Brain pericyte (primary cell): Measurements from ENCODE around the gene STIM2.

Experiments
- DNase-seq: peaks from one replicate; pipeline ENCODE4 v3.0.0-alpha.2; 2012; ENCODE audit warnings: low read depth, low spot score

Gene STIM2

DNA sequence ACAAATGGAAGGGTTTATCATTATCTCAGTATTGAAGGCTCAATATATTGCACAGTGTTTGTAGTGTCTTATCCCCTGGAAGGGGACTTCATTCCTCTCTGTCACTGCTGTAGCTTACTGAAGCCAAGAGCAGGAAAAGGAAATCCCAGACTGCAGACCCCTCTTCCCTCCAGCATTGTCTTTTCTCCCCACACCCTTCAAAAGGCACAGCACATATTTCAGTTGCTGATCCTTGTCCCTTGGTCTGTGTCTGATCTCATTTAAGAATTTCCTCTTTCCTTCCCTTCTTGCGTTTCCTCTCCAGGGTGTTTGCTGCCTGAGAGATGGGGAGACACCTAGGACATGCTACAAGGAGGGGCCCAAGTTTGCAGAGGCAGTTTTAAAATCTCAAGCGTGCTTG, 40.1 kb downstream of the STIM2 start:
- no peak for DNase-seq

DNA sequence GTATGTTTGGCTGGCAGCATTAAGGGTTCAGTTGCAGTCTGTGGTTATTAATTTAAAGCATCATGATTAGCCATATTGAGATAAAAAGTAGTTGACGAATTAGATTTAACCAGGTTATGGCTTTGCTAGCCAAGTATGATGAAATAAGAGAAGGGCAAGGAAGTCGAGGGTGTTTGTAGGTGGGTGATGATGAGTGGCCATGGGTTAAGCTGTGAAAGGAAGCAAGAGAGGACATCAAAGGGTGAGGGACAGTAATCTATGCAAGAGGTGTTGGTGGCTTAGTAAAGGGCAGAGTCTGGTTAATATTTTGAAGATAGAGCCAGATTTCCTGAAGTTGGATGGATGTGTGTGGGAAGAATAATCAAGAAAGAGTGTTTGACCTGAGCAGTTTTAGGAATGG, 44.5 kb downstream of the STIM2 start:
- DNase-seq: no peak

DNA sequence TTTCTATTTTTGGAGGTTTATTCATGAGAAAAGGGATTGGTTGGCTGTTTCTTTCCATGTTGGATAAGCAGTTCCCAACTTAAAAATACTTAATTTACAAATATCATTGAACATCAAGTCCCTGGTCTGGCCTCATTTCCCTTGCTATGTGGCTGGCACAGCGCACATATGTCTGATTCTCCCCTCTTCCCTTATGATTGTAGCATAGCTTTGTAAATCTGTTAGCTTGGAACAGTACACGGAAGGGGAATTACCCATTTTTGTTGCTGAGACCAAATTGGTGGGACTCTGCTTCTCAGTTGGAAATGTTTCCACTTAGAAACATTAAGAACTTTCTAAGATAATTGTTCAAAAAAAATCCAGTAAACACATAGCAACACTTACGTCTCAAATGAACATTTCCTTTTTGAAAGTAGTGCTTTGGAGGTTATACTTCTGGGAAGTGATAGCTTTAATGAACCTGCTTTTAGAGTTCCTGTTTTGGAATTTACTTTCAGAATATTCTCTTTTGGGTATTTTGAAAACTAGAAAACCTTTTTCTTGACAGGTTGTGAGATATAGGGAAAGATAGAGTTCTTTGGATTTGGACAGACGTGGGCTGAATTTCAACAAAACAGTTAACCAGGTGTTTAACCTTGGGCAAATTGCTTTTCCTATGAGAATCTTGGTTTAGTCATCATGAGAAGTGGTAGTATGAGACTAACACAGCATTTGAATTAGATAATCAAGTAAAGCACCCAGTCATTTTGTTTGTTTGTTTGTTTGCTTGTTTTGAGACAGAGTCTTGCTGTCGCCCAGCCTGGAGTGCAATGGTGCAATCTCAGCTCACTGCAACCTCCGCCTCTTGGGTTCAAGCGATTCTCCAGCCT, 47.3 kb downstream of the STIM2 start:
- DNase-seq: no peak

DNA sequence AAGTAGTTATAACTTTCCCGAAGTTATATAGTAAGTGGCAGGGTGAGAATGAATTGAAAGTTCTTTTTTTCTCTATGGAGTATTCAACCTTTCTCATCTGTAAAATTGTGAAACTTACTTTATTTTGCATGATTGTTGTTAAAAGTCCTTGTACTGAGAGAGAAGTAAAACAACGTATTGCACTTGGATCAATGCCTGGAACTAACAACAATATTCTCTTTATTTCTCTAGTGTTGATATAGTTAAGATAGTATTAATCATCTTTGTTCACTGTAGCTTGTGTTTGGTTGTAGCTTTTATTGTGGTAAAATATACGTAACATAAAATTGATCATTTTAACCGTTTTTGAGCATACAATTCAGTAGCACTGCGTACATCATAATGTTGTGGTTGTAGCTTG, 48.7 kb downstream of the STIM2 start:
- DNase-seq: peak; percentile 20

DNA sequence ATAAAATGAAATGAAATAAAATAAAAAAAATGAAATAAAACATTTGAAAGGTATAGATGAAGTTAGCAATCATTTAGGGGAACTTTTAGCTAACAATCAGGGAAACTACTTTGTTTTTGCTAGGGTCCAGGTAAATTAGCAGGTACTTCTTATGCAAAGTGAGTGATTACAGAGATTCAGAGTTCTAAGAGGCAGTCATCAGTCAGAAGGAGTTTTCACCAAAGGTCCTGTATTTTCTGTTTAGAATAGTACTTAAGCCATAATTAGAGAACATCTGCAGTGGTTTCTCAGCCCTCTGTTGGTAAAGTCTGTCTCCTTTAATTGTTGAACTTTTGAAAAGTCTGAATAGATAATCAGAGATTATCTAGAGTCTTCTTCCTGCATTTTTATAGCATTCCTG, 50.6 kb downstream of the STIM2 start:
- DNase-seq: no peak

DNA sequence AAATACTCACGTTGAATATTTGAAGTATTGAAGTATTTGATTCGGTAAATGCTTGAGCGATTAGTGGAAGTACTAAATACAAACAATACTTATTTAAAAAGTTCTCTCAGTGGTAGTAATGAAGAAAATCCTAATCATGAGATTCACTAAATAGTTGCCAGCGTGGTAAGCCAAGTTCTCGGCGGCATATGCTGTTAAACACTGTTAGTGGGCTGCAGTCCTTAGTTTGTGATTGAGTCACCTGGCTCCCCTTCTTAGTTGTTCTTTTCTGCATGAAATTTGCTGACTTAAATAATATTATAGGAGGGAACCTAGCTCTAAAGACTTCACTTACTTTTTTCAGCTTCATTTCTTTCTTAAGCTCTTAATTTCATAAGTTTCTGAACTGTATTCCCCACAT, 51.4 kb downstream of the STIM2 start:
- DNase-seq: no peak

DNA sequence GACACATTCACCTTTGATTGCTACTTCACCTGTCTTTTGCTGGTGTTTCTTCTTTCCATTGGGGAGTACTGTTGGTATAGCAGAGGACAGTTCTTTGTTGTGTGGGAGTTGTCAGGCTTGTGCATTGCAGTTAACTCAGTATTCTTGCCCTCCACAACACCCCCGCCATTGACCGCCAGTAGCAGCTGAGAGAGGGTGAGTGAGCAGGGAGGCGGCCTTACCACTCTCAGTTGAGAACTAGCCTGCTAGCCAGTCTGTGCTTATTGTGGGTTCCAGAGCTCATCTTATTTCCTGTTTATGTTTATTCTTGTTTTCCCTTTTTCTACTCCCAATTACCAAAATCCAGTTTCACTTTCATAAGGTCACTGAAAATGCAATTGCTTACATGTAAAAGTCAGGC, 52.2 kb downstream of the STIM2 start:
- DNase-seq: no peak

DNA sequence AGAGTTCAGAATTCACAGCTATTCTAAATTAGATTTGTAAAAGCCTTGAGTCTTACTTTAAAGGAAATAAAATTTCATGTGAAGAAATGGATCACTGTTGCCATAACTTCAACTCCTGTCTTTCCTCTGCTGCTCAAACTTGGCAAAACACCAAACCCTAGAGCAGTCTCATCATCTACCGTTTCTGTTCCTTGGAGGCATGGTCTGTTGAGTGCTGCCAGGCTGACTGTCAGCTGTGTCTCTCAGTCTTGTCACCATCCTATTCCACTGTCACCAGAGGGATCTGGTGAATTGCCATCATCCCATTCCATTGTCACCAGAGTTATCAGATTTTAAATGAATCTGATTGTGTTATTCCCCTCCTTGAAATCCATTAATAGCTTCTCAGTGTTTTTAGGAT, 55.6 kb downstream of the STIM2 start:
- DNase-seq: no peak

DNA sequence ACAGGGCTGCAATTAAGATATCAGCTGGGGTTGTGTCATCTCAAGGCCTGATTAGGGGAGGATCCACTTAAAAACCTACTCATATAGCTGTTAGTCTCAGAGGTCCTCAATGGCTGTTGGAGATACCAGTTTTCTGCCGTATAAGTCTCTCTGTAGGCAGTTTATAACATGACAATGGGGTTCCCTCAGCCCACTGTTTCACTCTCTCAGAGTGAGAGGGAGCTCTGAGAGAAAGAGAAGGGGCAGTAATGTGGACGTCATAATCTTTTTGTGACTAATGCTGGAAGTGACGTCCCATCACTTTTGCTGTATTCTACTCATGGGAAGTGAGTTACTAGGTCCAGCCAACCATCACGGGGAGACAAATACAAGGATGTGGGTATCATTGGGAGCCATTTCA, 70.3 kb downstream of the STIM2 start:
- no peak for DNase-seq

DNA sequence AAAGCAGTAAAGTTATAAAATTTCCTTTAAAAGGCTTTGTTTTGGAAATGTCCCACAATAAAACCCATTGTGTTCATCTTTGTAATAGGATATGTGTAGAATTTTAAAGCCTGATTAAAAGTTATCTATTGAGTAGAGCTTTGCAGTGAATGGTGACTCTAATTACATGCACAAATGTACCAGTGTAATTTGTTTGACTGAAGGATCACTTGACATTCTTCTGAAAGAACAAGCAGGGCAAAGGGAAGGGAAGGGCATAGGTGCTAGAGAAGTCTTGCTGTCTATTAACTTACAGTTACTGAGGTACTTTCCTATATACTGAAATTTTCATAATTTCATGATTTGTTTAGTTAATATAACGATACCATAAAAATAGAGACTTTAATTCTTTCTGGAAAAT, 70.8 kb downstream of the STIM2 start:
- DNase-seq: no peak

DNA sequence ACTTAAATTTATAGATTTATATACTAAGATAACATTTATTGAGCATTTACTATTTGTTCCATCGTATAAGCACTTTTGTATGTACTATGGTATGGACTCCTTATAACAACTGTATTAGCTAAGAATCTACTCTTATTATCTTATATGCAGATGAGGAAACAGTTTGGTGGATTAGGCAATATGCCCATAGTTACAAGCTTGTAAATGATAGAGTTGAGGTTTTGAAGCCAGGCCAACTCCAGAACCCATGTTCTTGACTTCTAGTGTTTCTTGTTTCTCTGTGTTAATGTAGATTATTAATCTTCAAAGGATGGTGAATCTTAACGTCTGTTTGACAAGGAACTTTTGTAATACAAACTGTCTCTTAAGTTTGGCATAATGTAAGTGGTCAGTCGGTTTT, 71.3 kb downstream of the STIM2 start:
- DNase-seq: no peak

DNA sequence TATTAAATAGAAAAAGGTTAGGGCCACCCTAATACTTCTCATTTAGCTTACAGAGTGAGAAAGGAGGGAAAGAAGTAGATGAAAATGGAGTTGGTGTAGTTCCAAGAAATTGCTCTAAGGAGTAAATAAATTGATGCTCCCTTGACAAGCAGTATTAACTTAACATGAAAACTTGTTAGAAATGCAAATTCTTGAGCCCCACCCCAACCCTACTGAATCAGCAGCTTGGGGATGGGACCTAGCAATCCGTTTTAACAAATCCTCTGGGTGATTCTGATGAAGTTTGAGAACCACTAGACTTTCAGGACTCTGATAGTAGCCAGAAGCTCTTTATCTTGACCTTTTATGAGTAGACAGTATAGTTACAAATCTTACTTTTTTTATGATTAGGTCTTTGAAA, 74.8 kb downstream of the STIM2 start:
- no peak for DNase-seq

DNA sequence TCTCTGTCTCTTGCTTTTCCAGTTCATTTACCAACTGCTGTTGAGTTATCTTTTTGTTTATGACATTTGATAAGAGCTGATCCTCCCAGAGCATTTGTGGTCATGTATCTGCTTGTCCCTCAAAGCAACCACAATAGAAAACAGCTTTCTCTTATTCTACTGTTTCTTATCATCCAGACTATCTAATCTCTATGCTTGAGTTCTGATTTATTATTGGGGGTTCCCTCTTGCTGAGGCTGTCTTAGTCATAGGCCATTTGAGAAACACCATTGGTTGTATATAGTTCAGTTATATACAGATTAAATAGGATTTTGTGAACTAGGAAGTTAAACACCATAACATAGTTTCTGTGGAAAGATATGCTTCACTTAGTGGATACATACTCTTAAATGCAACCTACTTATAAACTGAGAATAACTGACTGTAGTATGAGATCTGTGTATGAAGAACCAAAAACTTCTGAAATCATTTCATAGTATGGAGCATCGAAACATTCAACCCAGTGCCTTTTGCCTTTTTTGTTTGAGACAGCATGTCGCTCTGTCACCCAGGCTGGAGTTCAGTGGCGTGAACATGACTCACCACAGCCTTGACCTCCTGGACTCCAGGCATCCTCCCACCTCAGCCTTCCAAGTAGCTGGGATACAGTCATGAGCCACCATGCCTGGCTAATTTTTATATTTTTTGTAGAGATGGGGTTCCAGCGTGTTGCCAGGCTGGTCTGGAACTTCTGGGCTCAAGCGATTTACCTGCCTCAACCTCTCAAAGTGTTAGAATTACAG, 75.8 kb downstream of the STIM2 start:
- DNase-seq: no peak

DNA sequence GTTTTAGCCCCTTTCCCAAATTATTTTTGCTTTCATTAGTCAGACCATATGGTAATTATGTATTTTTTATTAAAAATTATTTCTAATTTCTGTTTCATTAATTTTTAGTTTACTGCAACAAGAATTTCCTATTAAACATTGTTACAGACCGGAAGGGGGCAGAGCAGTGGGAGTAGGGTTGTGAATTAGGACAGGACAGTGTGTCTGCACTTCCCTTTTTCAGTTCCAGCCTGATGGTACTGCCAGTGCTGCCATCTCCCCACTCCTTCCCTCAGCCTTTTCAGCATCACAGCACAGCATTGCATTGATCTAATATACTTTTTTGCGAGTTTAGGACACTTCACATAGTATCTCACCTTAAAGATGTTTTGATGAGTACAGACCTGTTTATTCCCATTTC, 76.5 kb downstream of the STIM2 start:
- DNase-seq: no peak

DNA sequence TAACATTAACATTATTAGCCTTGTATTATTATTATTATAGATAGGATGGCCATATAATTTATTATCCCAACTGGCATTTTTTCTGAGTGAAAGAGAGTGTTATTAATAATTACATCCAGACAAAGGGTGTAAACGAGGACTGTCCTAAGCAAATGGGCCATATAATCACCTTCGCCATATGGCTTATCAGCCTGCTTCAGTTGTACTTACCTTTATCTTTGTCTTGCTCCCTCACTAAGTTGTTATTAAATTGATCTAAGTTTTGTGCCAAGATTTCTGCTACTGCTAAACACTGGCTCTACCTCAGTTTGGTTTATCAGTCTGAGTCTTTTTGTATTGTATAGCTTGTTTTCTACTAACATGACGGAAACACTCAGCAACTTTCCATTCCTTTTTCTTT, 76.9 kb downstream of the STIM2 start:
- DNase-seq: no peak

DNA sequence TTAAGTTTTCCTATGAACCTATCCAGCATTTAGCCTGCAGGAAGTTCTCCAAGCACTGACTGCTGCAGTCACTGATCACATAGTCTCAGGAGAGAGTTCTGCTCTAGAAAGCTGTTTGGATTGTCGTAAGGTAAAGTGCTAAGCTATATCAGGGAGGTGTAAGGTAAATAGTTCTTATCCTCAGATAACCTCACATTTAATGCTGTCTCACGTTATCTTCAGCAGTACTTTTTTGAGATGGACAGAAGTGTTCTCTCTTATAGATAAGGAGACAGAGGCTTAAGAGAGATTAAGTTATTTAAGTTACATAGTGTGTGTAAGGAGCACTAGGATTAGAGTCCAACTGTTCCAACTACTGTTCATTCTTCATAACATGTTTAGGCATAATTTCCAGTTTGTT, 77.9 kb downstream of the STIM2 start:
- DNase-seq: no peak

DNA sequence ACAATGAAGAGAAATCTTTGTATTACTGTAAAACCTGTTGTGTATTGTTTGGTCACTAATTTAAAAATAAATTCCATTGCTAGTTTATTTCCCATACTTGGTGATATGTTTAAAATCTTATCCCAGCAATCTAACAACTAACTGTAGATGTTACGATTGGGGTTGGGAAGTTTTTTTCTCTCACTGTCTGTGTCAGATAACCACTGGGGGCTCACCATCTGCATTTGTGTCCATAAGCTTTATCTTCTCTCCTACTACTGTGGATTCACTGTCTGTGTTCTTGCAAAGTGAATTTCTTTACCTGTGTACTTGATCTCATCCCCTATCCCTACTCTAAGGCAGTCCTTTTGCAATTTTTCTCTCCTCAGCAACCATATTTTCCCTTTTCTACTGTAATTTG, 81.3 kb downstream of the STIM2 start:
- DNase-seq: no peak

DNA sequence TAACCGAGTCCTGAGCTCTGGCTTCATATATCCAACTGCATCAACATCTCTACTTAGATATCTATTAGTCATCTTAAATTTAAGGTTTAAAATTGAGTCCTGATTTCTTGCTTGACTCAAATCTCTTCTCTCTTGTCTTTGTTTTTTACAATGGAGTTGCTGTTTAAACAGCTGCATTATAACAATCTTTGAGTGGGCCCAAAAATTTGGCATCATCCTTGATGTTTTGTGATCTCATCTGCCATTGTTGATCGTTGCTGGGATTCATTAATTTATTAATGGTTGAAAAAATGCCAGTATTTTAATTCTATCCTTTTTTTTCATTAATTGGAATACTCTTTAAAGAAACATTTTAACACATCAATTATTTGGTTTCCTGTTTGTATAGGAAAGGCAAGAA, 82.2 kb downstream of the STIM2 start:
- no peak for DNase-seq

DNA sequence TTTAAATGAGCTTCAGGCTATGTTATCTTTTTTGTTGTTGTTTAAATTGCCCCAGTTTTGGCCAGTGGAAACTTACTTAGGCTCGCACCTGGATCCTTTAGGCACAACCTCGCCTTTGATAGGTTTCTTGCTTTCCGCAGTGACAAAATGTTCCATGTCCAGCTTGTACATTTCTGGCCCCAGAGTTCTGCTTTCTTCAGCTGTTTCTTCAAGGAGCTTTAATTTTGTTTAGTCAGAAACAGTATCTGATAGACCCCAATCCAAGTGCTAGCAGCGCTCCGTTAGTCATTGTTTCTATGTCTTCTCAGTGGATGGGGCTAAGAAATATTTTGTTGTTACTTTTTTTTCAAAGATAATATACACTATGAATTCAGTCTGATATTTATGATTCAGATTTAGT, 82.8 kb downstream of the STIM2 start:
- DNase-seq: no peak

DNA sequence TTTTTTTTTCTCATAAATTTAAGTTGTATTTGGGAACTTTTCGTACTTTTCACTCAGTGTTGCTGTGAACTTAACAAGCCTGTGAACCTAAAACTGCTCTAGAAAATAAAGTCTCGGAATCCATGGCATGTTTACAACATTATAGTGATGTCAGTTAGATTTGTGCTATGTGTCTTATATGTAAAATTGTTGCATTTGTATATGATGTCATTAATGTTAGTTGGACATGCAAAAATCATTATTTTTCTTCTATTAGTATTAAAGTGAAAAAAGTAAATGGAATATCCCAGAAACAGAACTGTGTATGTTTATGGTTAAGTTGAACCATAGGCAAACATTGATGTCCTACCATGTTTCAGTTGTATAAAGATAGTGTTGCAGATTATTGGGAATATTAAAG, 85.2 kb downstream of the STIM2 start:
- DNase-seq: no peak

DNA sequence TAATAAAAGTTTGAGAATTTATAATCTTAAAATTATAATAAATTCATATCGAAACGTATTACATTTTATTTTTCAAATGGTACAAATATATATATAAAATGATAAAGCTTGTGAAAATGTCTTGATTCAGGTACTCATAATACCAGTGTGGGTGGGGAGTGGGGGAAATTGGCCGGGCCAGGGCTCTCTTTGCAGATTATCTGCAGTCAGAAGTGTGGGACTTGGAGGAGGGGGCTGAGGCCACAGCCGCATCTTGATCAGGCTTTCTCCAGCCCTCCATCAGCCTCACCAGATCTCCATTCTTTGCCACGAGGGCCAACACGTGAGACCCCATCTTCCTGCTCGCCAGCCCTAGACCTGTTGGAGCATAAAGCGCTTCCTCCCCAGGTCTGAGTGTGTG, 86.7 kb downstream of the STIM2 start:
- no peak for DNase-seq

DNA sequence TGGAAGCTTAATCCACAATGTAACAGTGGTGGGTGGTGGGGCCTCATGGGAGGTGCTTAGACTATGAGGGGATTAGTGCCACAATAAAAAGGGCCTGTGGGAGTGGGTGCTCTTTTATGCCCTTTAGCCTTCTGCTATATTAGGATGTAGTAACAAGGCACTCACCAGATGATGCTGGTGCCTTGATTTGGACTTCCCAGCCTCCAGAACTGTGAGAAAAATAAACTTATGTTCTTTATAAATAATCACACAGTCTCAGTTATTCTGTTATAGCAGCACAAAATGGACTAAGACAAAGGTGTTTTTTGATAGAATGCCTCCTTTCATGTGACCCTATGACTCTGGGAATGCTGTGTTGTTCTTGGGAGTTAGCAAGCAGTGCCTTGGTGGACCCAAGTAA, 89.8 kb downstream of the STIM2 start:
- no peak for DNase-seq

DNA sequence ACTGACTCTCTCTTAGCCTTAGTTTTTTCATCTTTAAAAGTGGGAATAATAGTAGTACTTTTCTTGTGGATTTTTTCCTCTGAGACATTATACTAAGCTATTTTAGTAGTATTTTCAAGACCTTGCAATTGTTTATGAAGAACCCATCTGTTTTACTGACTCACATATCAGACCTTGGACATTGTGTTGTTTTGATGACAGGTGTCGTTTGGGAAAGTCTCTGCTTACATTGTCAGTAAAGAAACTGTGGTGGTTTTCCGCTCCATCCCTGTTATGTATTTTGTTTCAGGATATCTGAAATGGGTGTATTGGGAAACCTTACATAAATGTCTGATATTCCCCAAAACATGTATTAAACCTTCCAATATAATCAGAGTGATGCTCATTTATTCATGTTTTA, 92.2 kb downstream of the STIM2 start:
- no peak for DNase-seq
